Dedifferentiated amniotic fluid mesenchymal stem cell (primary cell): Measurements from ENCODE around the gene AMN.
"Not testable (repeated sequence)": the region's sequence is repeated elsewhere in the genome, so short reads cannot be mapped to it uniquely, and the experiment has no call there.

Experiments used
- DNase-seq: peaks from one replicate; pipeline ENCODE4 v3.0.0-alpha.2; 2016; ENCODE audit errors: extremely low spot score

The AMN gene

DNA sequence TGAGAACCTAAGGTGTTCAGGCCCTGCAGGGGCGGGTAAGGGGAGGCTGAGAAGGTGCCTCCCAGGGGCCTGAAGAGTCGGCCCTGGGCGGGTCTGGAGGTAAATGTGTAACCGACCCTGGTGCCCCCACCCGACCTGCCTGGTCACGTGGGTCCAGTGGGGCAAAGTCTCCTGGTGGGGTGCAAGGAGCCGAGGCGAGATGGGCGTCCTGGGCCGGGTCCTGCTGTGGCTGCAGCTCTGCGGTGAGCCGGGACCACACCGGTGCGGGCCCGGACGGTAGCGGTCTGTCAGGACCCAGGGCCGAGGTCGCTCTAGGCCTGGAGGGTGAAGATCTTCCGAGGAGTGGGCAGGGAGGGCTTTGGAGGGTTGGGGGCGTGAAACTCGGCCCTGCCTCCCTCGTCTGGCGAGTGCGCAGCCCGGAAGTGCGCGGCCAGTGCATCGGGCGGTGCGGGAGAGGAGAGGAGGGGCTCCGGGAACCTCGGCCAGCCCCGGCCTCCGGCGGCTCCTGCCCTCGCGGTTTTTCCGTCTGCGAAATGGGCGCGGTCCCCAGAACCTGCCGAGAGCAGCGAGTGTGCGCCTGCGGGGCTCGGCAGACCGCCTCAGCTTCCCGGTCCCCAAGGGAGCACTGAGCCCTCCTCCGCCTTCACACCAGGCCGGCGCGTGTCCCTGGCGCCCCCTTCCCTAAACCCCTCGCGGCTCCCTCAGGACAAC, at the start of gene AMN:
AMN (plus strand) TSS at position 174 of the 711 bp plus-strand sequence; CDS start at position 200, 26 bp downstream.
- DNase-seq: no peak

DNA sequence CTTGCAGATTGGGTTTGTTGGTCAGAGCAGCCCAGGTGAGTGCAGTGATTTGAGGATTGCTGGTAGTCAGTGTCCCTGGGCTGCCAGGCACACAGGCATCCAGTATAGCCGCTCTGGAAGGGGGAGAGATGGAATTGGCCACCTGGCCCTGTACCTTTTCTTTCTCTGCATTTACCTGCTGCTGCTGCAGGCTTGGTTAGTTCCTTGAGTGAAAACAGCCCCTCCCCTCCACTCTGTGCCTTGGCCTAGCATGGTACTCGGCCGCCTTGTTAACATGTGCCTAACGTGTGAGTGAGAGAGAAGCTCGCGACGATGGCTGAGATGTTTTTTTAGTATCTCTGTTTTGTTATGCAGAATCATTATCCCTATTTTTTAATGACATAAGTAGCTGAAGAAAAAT, 49.3 kb upstream of the AMN start:
- DNase-seq: peak; percentile 1

DNA sequence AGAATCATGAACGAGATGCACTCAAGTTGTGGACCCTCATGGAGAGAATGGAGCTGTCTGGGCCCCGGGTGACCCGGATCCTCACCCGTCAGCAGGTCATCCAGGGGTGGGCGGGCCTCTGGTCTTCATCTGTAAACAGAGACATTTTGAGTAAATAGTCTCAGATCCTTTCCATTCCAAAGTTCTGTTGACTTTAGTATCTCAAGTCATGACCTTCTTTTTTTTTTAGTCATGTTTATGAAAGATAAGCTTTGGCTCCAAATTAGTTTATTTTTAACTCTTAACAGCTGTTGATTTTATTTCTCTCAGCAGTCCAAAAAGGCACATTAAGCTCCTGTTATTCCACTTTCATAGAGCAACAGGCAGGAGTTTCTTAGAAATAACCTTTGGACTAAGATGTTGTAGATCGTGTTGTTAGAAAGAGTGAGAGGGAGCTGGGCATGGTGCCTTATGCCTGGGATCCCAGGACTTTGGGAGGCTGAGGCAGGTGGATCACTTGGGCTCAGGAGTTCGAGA, 48.9 kb upstream of the AMN start:
- DNase-seq: peak; percentile 3

DNA sequence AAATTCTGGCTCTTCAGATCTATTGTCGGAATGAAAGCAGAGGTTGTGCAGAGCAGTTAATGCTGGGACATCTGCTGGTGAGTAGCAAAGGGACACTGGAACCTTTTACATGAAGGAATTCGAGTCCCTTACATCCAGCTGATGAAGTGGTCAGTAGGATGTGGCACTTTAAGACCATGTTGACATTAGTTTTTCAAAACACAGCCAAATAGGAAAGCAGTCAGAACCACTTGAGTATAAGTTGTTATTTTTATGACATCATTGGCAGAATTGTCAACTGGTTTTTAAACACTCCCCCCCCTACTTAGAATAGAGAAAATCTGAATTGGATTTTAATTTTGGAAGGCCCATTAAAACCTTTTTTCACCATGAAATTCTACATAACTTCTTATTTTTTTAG, 46.8 kb upstream of the AMN start:
- no peak for DNase-seq

DNA sequence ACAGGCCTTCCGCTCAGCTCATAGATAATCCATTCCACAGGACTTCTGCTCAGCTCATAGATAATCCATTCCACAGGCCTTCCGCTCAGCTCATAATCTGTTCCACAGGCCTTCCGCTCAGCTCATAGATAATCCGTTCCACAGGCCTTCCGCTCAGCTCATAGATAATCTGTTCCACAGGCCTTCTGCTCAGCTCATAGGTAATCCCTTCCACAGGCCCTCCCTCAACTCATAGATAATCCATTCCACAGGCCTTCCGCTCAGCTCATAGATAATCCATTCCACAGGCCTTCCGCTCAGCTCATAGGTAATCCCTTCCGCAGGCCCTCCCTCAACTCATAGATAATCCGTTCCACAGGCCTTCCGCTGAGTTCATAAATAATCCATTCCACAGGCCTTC, 45.0 kb upstream of the AMN start:
- DNase-seq: not testable (repeated sequence)

DNA sequence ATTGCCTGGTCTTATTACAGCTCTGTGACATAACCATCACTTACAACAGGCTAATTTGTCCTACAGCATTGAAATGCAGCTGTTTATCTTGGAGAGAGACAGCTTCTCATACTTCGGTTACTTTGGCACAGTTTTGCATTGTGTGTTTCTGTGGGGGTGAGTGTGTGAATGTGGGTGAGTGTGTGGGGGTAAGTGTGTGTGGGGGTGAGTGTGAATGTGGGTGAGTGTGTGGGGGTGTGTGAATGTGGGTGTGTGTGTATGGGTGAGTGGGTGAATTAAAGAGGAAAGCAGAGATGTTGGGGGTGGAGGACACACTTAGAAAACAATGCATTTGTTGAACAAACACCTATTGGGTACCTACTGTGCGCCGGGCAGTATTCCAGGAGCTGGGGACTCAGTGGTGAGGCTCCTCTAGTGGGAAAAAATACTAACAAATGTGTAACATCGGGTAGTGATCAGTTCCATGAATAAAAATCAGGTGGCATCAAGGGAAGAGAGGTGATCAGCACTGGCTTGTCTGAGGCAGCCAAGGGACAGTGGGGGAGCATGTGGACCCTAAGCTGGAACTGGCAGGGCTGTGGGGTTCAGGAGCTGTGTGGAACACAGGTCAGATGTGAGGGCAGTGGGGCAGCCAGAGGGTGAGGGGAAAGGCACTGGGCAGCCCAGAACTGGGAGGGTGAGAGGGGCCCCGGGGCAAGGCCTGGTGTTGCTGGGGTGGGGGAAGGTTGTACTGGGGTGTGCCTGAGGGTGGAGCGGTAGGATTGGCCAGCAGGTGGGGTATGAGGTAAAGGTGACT, 44.1 kb upstream of the AMN start:
- no peak for DNase-seq

DNA sequence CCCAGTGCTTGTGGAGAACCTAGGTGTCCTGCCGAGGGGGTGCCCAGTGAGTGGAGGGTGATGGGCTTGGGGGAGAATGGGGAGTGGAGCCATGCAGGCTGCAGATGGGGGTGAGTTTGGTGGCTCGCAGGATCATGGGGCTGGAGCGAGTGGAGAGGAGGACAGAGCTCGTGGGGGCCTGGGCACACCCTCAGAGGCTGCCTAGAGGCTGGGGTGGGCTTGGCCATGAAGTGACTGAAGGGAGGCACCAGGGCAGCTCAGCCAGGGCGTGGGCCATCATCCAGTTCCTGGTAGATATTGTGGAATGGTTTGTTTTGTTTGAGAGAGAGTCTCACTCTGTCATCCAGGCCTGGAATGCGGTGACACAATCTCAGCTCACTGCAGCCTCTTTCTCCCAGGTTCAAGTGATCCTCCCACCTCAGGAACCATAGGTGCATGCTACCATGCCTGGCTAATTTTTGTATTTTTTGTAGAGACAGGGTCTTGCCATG, 43.4 kb upstream of the AMN start:
- no peak for DNase-seq

DNA sequence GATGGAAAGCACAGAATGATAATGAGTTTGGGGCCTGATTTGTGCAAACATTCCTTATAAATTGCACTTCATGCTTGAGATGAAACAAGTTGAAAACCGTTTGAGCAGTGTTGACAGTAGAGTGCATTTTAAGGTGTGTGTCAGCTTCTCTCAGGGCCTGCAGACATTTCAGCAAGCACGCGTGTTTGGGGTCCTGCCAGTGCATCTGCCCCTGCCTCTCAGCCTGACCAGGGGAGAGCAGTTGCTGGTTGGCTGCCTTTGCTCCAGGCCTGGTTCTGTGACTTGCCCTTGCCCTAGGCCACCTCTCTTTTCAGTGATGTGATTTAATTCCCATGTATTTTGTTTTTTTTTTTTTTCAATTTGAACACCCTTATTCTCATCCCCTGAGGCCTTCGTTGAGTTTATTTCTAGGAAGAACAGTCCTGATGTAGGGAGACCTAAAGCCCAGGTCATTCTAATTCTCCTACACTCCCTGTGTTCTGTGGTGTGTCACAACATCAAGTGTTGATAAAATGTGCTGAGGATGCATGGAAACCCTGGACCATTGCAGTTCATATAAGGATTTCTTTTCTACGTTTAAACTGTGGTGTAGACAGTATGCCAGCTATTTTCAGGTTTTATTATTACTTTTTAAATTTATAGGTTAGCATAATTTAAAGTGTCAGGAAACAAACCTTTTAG, 40.1 kb upstream of the AMN start:
- DNase-seq: no peak

DNA sequence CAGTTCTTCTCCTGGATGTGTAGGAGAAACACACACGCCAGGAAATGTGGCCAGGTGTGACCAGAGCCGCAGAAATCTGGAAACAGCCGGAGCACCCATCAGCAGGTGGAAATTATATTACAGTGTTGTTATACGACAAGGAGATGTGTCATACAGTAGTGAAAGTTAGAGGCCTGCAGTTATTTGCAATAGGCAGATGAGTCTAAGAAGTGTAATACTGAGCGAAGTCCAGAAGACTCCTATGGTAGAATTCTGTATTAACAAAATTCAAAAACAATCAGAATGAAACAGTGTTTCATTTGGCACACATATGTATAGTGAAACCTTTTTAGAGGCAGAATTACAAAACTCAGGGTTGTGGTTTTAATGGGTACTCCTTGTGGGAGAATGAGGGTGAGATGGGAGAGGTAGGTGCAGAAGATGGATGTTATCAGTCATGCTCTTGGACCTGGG, 39.3 kb upstream of the AMN start:
- no peak for DNase-seq

DNA sequence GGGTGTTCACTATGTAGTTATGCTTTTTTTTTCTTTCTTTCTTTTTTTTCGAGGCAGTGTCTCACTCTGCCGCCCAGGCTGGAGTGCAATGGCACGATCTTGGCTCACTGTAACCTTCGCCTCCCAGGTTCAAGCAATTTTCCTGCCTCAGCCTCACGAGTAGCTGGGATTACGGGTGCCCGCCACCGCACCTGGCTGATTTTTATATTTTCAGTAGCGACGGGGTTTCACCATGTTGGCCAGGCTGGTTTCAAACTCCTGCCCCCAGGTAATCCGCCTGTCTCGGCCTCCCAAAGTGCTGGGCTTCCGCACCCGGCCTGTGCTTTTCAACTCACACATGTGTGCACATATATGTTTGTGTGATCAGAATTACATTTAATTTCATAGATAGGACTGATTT, 38.9 kb upstream of the AMN start:
- no peak for DNase-seq

DNA sequence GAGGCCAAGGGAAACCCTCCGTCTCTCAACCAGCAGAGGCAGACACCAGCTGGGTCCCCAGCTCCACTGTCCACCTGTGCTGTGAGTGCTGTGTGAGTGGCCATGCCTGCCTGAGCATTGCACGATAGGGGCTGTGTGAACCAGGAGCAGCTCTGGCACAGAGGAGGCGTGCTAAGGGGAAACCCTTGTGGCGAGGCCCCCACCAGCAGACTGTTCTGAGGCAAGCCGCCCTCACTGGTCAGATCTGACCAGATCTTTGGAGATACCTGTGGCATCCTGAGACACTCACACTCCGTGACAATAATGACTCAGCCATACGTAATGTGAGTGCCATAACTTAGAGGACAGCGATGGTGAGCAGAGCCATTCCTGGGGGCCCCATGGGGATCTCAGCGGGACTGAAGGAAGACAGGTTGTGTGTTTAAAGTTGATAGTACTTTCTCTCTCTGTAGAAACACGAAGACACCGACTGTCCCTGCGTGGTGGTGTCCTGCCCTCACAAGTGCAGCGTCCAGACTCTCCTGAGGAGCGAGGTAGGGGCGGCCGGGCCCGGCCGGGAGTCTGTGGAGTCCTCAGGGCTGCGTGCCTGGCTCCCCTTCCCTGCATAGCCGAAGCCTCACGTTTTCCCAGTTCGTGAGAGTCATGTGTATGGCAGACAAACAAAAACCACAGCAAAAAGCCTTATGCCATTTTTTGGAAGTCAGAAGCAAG, 36.6 kb upstream of the AMN start:
- DNase-seq: no peak

DNA sequence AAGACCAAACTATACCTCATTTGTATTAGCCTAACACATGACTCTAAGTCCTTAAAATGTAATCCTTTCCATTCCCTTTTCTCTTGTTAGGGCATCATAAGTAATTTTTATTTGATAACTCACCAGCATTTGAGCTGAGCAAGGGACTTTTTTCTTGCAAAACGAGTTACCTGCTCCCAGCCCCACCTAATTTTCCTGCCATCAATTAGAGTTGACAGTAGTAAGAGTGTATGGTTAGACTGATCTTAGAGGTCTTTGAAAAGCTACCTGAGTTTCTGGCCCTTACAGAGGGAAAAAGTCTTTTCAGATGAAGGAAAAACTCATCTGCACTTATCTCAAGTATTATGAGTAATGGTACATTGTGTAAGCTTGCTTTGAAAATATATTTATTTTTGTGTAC, 33.7 kb upstream of the AMN start:
- DNase-seq: no peak

DNA sequence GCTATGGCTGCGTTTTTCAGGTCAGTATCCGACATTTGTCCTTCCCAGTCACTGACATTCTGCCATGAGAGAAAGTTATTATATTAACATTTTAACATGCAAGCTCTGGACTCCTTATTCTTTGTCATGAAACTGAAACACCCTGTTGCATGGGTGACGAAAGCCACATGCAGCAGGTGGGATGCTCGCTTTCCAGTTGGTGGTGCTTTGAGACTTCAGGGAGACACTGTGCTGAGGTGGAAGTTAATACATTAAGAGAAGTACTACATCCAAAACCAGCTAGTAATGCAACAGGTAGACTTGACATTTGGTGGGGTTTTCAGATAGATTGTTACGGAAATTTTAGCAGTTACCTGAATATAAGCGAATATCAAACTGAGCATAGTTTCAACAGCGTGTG, 32.8 kb upstream of the AMN start:
- DNase-seq: no peak

DNA sequence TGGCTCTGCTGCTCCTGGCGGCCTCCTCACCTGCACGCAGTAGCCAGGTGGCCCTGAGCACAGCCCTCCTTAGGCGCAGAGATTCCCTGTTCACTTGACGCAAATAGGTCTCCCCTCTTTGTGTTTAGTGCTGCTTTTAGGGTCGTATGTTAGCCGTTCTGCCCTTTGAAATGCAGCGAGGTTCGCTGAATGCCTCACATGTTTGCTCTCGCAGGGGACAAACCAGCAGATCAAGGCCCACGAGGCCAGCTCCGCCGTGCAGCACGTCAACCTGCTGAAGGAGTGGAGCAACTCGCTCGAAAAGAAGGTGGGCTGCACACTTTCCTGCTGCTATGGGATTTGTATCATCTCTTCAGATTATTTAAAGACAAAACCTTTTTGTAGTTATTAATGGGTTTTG, 31.4 kb upstream of the AMN start:
- DNase-seq: no peak

DNA sequence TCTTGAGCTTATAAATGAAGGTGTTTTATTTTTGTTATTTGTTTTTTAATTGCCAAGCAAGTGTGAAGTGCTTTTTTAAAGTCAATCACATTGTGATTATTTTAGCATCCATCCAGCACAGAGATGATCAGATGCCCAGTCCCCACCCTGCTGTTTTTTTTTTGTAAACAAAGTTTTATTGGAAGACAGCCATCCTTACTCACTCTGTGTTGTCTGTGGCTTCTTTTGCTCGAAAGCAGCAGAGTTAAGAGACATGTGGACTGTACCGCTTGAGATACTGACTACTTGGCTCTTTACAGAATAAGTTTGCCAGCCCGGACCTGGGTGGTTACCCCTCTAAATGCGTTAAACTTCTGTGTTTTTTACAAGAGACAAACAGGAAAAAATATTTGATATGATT, 30.9 kb upstream of the AMN start:
- DNase-seq: no peak

DNA sequence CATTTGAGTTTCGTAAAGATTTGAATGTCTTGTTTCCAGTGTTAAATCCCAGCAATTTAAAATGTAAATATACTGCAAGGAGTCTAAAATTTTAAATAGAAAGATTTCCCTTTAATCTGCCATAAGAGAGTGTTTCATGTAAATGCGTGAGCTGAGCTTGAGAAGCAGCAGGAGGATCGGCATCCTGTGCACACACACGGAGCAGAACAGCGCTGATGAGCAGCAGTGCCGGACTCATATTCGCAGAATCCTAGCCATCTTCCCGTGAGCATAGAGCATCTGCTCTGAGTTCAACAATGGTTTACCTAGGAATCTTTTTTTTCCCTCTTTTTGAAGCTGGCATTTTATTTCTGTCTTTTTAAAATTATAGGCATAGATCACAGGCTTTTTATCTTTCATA, 29.8 kb upstream of the AMN start:
- DNase-seq: no peak

DNA sequence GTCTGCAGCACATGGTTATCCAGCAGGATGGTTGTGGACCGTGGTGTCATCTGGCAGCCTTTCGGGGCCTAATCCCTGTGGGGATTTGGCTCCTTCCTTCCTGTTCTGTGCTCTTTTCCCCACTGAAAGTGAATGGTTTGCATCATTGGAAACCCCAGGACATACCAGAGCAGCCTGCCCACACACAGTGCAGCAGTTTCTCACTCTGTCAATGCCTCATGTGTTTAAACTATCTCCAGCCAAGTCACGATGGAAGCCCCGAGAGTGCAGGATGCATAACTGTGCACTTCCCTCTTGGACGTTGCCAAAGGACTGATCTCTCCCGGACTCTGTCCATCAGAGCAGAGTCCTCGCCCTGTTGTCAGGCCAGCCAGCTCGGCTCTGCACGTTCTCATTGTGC, 29.0 kb upstream of the AMN start:
- peak; percentile 51 for DNase-seq

DNA sequence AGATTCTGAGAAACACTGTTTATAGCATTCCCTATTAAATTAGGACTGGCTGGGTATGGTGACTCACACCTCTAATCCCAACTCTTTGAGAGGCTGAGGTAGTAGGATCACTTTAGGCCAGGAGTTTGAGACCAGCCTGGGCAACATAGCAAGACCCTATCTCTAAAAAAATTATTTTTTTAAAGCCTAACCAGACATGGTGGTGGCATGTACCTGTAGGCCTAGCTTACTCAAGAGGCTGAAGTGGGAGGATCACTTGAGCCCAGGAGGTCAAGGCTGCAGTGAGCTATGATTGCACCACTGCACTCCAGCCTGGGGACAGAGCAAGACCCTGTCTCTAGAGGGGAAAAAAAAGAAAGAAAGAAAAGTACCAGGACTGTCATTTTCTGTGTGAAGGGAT, 25.7 kb upstream of the AMN start:
- DNase-seq: not testable (repeated sequence)

DNA sequence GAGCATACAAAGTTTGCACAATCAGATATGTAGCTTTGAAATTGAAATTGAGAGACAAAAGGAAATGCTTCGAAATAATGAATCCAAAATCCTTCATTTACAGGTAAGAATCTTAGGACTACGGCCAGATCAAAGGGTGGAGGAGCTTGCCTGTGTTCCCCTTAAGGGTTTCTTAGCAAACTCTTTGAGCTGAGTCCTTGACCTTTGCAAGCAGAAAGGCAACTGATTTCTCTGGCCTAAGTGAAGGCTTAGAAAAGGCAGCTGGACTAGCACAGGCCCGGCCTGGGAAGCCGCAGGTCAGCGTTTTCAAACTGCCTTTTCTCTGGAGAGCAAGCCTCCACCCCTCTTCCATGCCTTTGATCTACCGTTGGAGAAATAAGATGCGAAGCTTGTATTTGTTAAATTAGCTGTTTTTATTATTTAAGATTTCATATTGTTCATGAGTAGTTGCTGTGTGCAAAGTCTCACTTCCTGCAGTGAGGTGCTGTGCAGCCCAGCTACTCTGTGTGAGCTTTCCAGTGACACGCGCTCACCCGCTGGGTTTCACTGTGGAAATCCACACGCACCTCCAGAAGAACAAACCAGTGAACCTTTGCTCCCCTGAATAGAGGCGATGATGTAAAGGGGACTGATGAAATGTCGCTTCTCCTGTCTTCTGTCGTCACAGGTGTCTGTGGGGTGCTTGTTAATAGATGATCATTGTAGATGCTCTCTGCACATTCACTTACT, 25.0 kb upstream of the AMN start:
- DNase-seq: no peak

DNA sequence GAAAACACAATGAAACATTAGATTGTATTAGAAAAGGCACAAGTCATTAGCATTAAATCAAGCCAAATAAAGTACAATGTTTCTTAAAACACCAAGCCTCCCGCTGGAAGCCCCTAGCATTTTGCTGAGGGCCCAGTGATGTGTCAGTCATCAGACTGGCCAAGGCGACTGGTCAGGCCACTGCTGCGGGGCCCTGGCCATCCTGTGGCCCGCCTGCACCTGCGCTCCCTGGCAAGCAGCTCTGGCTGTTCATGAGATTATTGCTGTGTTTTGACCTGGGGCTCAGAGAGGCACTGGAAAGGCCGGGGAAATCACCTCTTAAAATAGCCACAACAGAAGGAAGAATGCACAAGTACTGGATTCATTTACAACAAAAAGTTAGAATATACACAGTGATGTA, 24.2 kb upstream of the AMN start:
- DNase-seq: no peak
